K562 (cell line): ENCODE measurements around the gene HSF4. TPM values are rescaled to one million over a fixed set of nuclear protein-coding genes. Genes with fewer than 3 reads are reported as not detected.

ENCODE experiments used
- ARNT ChIP-seq, 2 experiments: fragments of 450-650 bp; IDR thresholded peaks; 2 replicates each; pipeline ENCODE4 v1.6.1; 2016; ENCODE audit warnings: mild to moderate bottlenecking in 1 of 2
- CBX1 ChIP-seq: sonication (generic); IDR thresholded peaks from 2 replicates; pipeline ENCODE4 v1.6.1; 2016; ENCODE audit warnings: antibody characterized with exemption, low read depth, mild to moderate bottlenecking
- GATAD2A ChIP-seq: fragments of 450-650 bp; IDR thresholded peaks from 2 replicates; pipeline ENCODE4 v1.6.1; 2017
- NCOR1 ChIP-seq: fragments of 450-650 bp; IDR thresholded peaks from 2 replicates; pipeline ENCODE4 v1.6.1; 2016; ENCODE audit warnings: mild to moderate bottlenecking, moderate library complexity
- PHB2 ChIP-seq: fragments of 450-650 bp; IDR thresholded peaks from 2 replicates; pipeline ENCODE4 v1.6.1; 2017; ENCODE audit warnings: low read depth
- PHF8 ChIP-seq: fragments of 200-600 bp; sonication (generic); IDR thresholded peaks from 2 replicates; pipeline ENCODE4 v1.6.1; 2012; ENCODE audit warnings: mixed run types, mild to moderate bottlenecking, inconsistent platforms, low read length, moderate library complexity, borderline replicate concordance
- polyA plus RNA-seq, 8 experiments: library from polyadenylated mRNA; depleted of rRNA in 4 of 8; stranded (reverse) in 5 of 8; unstranded in 3 of 8; fragments of >200 nt; fragmentation: Nextera tagmentation in 2 of 8; fragmentation: Illumina TruSeq in 1 of 8; extraction: Ambion mirVana in 2 of 8; extraction: Trizol in 1 of 8; gene quantifications; 2 replicates each; pipeline versions ENCODE4 v1.2.1 to v1.2.3, GENCODE V29; 2011 to 2014; ENCODE audit warnings: inconsistent platforms in 1 of 8, missing spikeins in 1 of 8
- total RNA-seq, 7 experiments: library from RNA; depleted of rRNA in 6 of 7; stranded (reverse); fragments of >200 nt in 6 of 7; fragmentation: Illumina TruSeq in 2 of 7; extraction: Trizol in 2 of 7; gene quantifications; 2 replicates each; pipeline versions ENCODE4 v1.2.1 to v1.2.3, GENCODE V29; 2011 to 2021; ENCODE audit warnings: low replicate concordance in 1 of 7
- TF ChIP-seq, protein P1 (sequence below), 2 experiments: fragments of 450-650 bp in 1 of 2; sonication (generic) in 1 of 2; formaldehyde crosslinking in 1 of 2; IDR thresholded peaks; 2 replicates each; pipeline versions ENCODE4 v1.7.1 to v1.9.0; 2016 to 2022; ENCODE audit warnings: inconsistent platforms in 1 of 2, mild to moderate bottlenecking in 1 of 2, missing genetic modification reagents in 1 of 2
- TF ChIP-seq, protein P2 (sequence below): sonication (generic); formaldehyde crosslinking; IDR thresholded peaks from 2 replicates; pipeline ENCODE4 v1.8.1; 2023; ENCODE audit warnings: mild to moderate bottlenecking, missing genetic modification reagents, moderate library complexity
- TF ChIP-seq, protein P3 (sequence below): fragments of 450-650 bp; formaldehyde crosslinking; IDR thresholded peaks from 2 replicates; pipeline ENCODE4 v1.4.0; 2020; ENCODE audit warnings: mild to moderate bottlenecking, moderate library complexity
- TF ChIP-seq, protein P4 (sequence below), 2 experiments: IDR thresholded peaks; 2 replicates each; pipeline ENCODE4 v1.6.1; 2012; ENCODE audit warnings: improper control_type of control experiment in 2 of 2, low read depth in 2 of 2, low read length in 2 of 2, borderline replicate concordance in 1 of 2
- TF ChIP-seq, protein P5 (sequence below), 2 experiments: fragments of 450-650 bp; conservative IDR thresholded peaks; 2 replicates each; pipeline ENCODE4 v1.6.1; 2017; ENCODE audit warnings: mild to moderate bottlenecking in 2 of 2, moderate library complexity in 2 of 2

Gene HSF4
- total and polyA plus RNA-seq, 9 of the 15 experiments (the other 6 are each of a cell fraction or from before 2014, with no cell fraction given), result 0.50 to 35.4 (median 8.8) TPM; not detected in 1

DNA sequence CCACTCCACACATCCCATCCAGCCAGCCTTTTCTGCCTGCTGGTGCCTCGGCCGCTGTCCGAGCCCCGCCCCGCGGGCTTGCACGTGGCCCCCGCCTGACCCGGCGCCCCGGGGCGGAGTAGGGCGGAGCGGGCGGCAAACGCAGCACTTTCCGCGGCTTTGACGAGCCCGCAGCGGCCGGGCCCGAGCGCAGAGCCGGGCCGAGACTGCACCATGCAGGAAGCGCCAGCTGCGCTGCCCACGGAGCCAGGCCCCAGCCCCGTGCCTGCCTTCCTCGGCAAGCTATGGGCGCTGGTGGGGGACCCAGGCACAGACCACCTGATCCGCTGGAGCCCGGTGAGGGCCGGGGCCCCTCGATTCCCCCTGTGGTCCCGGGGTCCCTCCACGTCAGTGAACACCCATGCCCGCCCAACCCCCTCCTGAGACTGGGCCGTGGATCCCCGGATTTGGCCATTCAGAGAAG lies at the start of gene HSF4 (continued):
- TF ChIP-seq, protein P1, sequence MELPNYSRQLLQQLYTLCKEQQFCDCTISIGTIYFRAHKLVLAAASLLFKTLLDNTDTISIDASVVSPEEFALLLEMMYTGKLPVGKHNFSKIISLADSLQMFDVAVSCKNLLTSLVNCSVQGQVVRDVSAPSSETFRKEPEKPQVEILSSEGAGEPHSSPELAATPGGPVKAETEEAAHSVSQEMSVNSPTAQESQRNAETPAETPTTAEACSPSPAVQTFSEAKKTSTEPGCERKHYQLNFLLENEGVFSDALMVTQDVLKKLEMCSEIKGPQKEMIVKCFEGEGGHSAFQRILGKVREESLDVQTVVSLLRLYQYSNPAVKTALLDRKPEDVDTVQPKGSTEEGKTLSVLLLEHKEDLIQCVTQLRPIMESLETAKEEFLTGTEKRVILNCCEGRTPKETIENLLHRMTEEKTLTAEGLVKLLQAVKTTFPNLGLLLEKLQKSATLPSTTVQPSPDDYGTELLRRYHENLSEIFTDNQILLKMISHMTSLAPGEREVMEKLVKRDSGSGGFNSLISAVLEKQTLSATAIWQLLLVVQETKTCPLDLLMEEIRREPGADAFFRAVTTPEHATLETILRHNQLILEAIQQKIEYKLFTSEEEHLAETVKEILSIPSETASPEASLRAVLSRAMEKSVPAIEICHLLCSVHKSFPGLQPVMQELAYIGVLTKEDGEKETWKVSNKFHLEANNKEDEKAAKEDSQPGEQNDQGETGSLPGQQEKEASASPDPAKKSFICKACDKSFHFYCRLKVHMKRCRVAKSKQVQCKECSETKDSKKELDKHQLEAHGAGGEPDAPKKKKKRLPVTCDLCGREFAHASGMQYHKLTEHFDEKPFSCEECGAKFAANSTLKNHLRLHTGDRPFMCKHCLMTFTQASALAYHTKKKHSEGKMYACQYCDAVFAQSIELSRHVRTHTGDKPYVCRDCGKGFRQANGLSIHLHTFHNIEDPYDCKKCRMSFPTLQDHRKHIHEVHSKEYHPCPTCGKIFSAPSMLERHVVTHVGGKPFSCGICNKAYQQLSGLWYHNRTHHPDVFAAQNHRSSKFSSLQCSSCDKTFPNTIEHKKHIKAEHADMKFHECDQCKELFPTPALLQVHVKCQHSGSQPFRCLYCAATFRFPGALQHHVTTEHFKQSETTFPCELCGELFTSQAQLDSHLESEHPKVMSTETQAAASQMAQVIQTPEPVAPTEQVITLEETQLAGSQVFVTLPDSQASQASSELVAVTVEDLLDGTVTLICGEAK (IDR thresholded peaks at IDR 0.05), result no peak; the same call in 1 of the 2 replicates
- TF ChIP-seq, protein P1 (CRISPR knock-in tag; IDR thresholded peaks at IDR 0.05), result no peak
- TF ChIP-seq GATAD2A (no peak), ARNT (IDR thresholded peaks at IDR 0.05) (no peak), NCOR1 (0 out of 2 replicates have a peak, but pooled peaks have one; percentile 25), PHB2 (no peak), PHF8 (peak; percentile 70; the same call in 1 of the 2 replicates), CBX1 (peak; percentile 61; the same call in 1 of the 2 replicates)
- TF ChIP-seq, protein P2, sequence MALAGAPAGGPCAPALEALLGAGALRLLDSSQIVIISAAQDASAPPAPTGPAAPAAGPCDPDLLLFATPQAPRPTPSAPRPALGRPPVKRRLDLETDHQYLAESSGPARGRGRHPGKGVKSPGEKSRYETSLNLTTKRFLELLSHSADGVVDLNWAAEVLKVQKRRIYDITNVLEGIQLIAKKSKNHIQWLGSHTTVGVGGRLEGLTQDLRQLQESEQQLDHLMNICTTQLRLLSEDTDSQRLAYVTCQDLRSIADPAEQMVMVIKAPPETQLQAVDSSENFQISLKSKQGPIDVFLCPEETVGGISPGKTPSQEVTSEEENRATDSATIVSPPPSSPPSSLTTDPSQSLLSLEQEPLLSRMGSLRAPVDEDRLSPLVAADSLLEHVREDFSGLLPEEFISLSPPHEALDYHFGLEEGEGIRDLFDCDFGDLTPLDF (CRISPR knock-in tag), result 0 out of 2 replicates have a peak, but pooled peaks have one; percentile 21
- TF ChIP-seq, protein P3, sequence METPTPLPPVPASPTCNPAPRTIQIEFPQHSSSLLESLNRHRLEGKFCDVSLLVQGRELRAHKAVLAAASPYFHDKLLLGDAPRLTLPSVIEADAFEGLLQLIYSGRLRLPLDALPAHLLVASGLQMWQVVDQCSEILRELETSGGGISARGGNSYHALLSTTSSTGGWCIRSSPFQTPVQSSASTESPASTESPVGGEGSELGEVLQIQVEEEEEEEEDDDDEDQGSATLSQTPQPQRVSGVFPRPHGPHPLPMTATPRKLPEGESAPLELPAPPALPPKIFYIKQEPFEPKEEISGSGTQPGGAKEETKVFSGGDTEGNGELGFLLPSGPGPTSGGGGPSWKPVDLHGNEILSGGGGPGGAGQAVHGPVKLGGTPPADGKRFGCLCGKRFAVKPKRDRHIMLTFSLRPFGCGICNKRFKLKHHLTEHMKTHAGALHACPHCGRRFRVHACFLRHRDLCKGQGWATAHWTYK (CRISPR knock-in tag), result 0 out of 2 replicates have a peak, but pooled peaks have one; percentile 35
- TF ChIP-seq, protein P4, sequence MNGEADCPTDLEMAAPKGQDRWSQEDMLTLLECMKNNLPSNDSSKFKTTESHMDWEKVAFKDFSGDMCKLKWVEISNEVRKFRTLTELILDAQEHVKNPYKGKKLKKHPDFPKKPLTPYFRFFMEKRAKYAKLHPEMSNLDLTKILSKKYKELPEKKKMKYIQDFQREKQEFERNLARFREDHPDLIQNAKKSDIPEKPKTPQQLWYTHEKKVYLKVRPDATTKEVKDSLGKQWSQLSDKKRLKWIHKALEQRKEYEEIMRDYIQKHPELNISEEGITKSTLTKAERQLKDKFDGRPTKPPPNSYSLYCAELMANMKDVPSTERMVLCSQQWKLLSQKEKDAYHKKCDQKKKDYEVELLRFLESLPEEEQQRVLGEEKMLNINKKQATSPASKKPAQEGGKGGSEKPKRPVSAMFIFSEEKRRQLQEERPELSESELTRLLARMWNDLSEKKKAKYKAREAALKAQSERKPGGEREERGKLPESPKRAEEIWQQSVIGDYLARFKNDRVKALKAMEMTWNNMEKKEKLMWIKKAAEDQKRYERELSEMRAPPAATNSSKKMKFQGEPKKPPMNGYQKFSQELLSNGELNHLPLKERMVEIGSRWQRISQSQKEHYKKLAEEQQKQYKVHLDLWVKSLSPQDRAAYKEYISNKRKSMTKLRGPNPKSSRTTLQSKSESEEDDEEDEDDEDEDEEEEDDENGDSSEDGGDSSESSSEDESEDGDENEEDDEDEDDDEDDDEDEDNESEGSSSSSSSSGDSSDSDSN (IDR thresholded peaks at IDR 0.05; ENCODE audit: borderline replicate concordance in 1 of 2, low read depth in 2 of 2, low read length in 2 of 2), result peak; percentile 81 to 92; a peak in 3 of 4 replicates
- TF ChIP-seq, protein P5, sequence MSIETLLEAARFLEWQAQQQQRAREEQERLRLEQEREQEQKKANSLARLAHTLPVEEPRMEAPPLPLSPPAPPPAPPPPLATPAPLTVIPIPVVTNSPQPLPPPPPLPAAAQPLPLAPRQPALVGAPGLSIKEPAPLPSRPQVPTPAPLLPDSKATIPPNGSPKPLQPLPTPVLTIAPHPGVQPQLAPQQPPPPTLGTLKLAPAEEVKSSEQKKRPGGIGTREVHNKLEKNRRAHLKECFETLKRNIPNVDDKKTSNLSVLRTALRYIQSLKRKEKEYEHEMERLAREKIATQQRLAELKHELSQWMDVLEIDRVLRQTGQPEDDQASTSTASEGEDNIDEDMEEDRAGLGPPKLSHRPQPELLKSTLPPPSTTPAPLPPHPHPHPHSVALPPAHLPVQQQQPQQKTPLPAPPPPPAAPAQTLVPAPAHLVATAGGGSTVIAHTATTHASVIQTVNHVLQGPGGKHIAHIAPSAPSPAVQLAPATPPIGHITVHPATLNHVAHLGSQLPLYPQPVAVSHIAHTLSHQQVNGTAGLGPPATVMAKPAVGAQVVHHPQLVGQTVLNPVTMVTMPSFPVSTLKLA (conservative IDR thresholded peaks at IDR 0.05), result peak; percentile 59 to 90
